ENCODE data around the gene NHP2.

DNA sequence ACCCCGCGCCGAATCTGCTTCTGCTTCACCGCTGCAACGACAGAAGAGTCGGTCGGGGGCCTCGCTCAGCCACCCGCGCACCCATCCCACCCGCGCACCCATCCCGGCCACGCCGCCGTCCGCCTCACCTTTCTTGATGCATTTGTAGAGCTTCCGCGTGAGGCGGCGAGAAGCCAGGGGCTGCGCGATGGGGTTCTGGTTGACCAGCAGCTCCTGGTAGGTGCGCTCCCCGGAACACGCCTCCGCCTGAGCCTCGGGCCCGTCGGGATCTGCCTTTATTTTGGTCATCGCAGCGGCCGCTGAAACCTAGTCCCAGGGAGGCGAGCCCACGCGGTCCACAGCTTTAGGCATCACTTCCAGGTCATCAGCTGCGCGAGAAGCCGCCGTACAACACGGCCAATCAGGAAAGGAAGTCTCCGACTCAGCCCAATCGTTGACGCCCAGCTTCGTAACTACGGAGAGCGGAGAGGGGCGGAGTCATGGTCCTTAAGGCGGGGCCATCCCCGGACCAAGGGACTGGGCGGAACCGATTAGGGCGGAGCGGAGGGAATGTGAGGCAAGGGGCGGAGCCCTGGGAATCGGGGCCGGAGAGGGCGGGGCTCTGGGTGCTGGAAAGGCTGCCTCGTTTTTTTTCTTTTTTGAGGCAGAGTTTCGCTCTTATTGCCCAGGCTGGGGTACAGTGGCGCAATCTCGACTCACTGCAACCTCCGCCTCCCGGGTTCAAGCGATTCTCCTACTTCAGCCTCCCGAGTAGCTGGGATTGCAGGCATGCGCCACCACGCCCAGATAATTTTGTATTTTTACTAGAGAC, at the start of gene NHP2:
- TF ChIP-seq, protein P1, sequence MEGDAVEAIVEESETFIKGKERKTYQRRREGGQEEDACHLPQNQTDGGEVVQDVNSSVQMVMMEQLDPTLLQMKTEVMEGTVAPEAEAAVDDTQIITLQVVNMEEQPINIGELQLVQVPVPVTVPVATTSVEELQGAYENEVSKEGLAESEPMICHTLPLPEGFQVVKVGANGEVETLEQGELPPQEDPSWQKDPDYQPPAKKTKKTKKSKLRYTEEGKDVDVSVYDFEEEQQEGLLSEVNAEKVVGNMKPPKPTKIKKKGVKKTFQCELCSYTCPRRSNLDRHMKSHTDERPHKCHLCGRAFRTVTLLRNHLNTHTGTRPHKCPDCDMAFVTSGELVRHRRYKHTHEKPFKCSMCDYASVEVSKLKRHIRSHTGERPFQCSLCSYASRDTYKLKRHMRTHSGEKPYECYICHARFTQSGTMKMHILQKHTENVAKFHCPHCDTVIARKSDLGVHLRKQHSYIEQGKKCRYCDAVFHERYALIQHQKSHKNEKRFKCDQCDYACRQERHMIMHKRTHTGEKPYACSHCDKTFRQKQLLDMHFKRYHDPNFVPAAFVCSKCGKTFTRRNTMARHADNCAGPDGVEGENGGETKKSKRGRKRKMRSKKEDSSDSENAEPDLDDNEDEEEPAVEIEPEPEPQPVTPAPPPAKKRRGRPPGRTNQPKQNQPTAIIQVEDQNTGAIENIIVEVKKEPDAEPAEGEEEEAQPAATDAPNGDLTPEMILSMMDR (IDR thresholded peaks at IDR 0.05), result peak in 1 of 4 experiments; percentile 10
- TF ChIP-seq POLR2A (IDR thresholded peaks at IDR 0.05), result peak; percentile 35
- TF ChIP-seq POLR2AphosphoS5 (IDR thresholded peaks at IDR 0.05), result peak; percentile 100
